ENCODE results near the gene SHC3. TPM values are rescaled to one million over a fixed set of nuclear protein-coding genes. Genes with fewer than 3 reads are reported as not detected.
A peak's percentile ranks its signal among the peaks of the same experiment; 100 is the strongest.
"Not testable (repeated sequence)": the region's sequence is repeated elsewhere in the genome, so short reads cannot be mapped to it uniquely, and the experiment has no call there.

SHC3 gene
- 0.61 TPM for polyA plus RNA-seq (ENCODE audit: insufficient read length)

GRCh38 chr9:89177944-89178829 lies at the start of gene SHC3:
SHC3 (minus strand) TSS chr9:89178818; CDS start chr9:89178460, 358 bp downstream.
- no peak for DNase-seq (ENCODE audit: low read depth)

GRCh38 chr9:89225991-89226471 lies 47.4 kb upstream of the SHC3 start:
- peak; percentile 5 for DNase-seq (ENCODE audit: low read depth)

GRCh38 chr9:89225587-89225986 lies 47.0 kb upstream of the SHC3 start:
- no peak for DNase-seq (ENCODE audit: low read depth)

GRCh38 chr9:89225036-89225435 lies 46.4 kb upstream of the SHC3 start:
- DNase-seq (ENCODE audit: low read depth) = no peak

- DNase-seq (ENCODE audit: low read depth) = no peak
These were observed 46.0 kb upstream of the SHC3 start for GRCh38 chr9:89224633-89225032.

GRCh38 chr9:89223396-89223977 lies 44.9 kb upstream of the SHC3 start:
- DNase-seq (ENCODE audit: low read depth) = no peak

GRCh38 chr9:89219637-89220036 lies 41.0 kb upstream of the SHC3 start:
- no peak for DNase-seq (ENCODE audit: low read depth)

GRCh38 chr9:89218040-89218928 lies 39.7 kb upstream of the SHC3 start:
- DNase-seq (ENCODE audit: low read depth) = no peak

GRCh38 chr9:89215342-89215741 lies 36.7 kb upstream of the SHC3 start:
- no peak for DNase-seq (ENCODE audit: low read depth)

- DNase-seq (ENCODE audit: low read depth) = no peak
These were observed 34.8 kb upstream of the SHC3 start for GRCh38 chr9:89213396-89213880.

GRCh38 chr9:89212171-89212570 lies 33.6 kb upstream of the SHC3 start:
- DNase-seq (ENCODE audit: low read depth) = no peak

GRCh38 chr9:89209311-89209710 lies 30.7 kb upstream of the SHC3 start:
- DNase-seq (ENCODE audit: low read depth) = not testable (repeated sequence)

GRCh38 chr9:89207026-89207425 lies 28.4 kb upstream of the SHC3 start:
- DNase-seq (ENCODE audit: low read depth) = no peak

GRCh38 chr9:89204801-89205200 lies 26.2 kb upstream of the SHC3 start:
- no peak for DNase-seq (ENCODE audit: low read depth)

- no peak for DNase-seq (ENCODE audit: low read depth)
These were observed 16.6 kb upstream of the SHC3 start for GRCh38 chr9:89195131-89195797.

- no peak for DNase-seq (ENCODE audit: low read depth)
These were observed 16.0 kb upstream of the SHC3 start for GRCh38 chr9:89194421-89195130.

- DNase-seq (ENCODE audit: low read depth) = no peak
These were observed 12.4 kb upstream of the SHC3 start for GRCh38 chr9:89191004-89191403.

- DNase-seq (ENCODE audit: low read depth) = no peak
These were observed 10.6 kb upstream of the SHC3 start for GRCh38 chr9:89189215-89189614.

GRCh38 chr9:89187950-89188349 lies 9.3 kb upstream of the SHC3 start:
- no peak for DNase-seq (ENCODE audit: low read depth)

GRCh38 chr9:89187541-89187940 lies 8.9 kb upstream of the SHC3 start:
- no peak for DNase-seq (ENCODE audit: low read depth)

GRCh38 chr9:89186960-89187359 lies 8.3 kb upstream of the SHC3 start:
- DNase-seq (ENCODE audit: low read depth) = no peak

Measured in forelimb muscle (tissue), 1 donor.